ENCODE data around the gene MPHOSPH10.

DNA sequence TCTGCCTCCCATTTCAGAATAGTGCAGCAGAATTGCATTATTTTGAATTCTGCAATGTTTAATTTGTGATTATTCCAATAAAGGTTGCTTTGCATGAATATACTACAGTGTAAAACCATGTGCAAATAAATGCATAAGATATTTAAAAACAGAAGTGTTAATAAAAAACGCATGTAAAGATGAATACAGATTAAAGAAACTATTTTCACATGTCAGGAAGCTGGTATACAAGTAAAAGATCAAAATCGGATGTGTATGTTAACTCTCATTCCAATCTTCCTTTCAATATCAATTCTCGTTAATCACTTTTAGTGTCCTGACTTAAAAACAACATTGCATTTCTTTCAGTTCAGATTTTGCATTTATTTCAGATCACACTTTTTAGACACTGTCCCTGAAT lies 3.5 kb upstream of the MPHOSPH10 start:
- TF ChIP-seq, protein P1, sequence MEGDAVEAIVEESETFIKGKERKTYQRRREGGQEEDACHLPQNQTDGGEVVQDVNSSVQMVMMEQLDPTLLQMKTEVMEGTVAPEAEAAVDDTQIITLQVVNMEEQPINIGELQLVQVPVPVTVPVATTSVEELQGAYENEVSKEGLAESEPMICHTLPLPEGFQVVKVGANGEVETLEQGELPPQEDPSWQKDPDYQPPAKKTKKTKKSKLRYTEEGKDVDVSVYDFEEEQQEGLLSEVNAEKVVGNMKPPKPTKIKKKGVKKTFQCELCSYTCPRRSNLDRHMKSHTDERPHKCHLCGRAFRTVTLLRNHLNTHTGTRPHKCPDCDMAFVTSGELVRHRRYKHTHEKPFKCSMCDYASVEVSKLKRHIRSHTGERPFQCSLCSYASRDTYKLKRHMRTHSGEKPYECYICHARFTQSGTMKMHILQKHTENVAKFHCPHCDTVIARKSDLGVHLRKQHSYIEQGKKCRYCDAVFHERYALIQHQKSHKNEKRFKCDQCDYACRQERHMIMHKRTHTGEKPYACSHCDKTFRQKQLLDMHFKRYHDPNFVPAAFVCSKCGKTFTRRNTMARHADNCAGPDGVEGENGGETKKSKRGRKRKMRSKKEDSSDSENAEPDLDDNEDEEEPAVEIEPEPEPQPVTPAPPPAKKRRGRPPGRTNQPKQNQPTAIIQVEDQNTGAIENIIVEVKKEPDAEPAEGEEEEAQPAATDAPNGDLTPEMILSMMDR (IDR thresholded peaks at IDR 0.05) = no peak
- no peak for TF ChIP-seq POLR2A (IDR thresholded peaks at IDR 0.05)
- TF ChIP-seq POLR2AphosphoS5 (IDR thresholded peaks at IDR 0.05) = no peak
- TF ChIP-seq EP300 (IDR thresholded peaks at IDR 0.05) = no peak
